Measurements from ENCODE around the gene MTHFD2L. TPM values are rescaled to one million over a fixed set of nuclear protein-coding genes. Genes with fewer than 3 reads are reported as not detected.

MTHFD2L gene
- total and polyA plus RNA-seq, 9 of the 15 experiments (the other 6 are each of a cell fraction or from before 2014, with no cell fraction given), result 10.0 to 39.0 (median 26.0) TPM

GRCh38 chr4:74109116-74109869 lies 48.6 kb upstream of the MTHFD2L start (continued):
- TF ChIP-seq ZNF175 (CRISPR knock-in tag; IDR thresholded peaks at IDR 0.05; ENCODE audit: low read depth), result peak; percentile 80
- TF ChIP-seq JUNB (CRISPR knock-in tag; conservative IDR thresholded peaks at IDR 0.05), result no peak
- TF ChIP-seq EP300 (IDR thresholded peaks at IDR 0.05; ENCODE audit: low read length), result peak; percentile 26; the same call in 1 of the 2 replicates
- TF ChIP-seq SRF (CRISPR knock-in tag; IDR thresholded peaks at IDR 0.05), result no peak
- no peak for TF ChIP-seq ZNF134 (CRISPR knock-in tag; conservative IDR thresholded peaks at IDR 0.05)
- TF ChIP-seq ZFP30 (CRISPR knock-in tag; IDR thresholded peaks at IDR 0.05; ENCODE audit: borderline replicate concordance), result no peak
- TF ChIP-seq RUNX1 (IDR thresholded peaks at IDR 0.05; ENCODE audit: low read depth), result no peak
- TF ChIP-seq MEIS2 (IDR thresholded peaks at IDR 0.05; ENCODE audit: partially characterized antibody), result peak; percentile 54
- no peak for TF ChIP-seq KDM4B (IDR thresholded peaks at IDR 0.05; ENCODE audit: borderline replicate concordance in 2 of 2, low read depth in 1 of 2)
- peak in 1 of 2 experiments; percentile 23; a peak in 1 of 4 replicates for TF ChIP-seq TEAD1 (CRISPR knock-in tag; IDR thresholded peaks at IDR 0.05)
- TF ChIP-seq IRF9 (tag; IDR thresholded peaks at IDR 0.05), result 0 out of 2 replicates have a peak, but pooled peaks have one; percentile 17
- no peak for TF ChIP-seq PCBP1 (IDR thresholded peaks at IDR 0.05; ENCODE audit: low read depth, low read length, poor library complexity, severe bottlenecking)
- no peak for TF ChIP-seq MBD2 (IDR thresholded peaks at IDR 0.05; ENCODE audit: borderline replicate concordance, low read depth)
- TF ChIP-seq ATF3 (IDR thresholded peaks at IDR 0.05), result peak; percentile 67
- TF ChIP-seq ATF3 (CRISPR knock-in tag; conservative IDR thresholded peaks at IDR 0.05), result no peak
- TF ChIP-seq BRF1 (IDR thresholded peaks at IDR 0.05; ENCODE audit: borderline replicate concordance, extremely low read depth, insufficient read length), result no peak
- TF ChIP-seq PTTG1 (tag; IDR thresholded peaks at IDR 0.05; ENCODE audit: low read depth), result no peak
- no peak for TF ChIP-seq NR2C1 (IDR thresholded peaks at IDR 0.05)
- TF ChIP-seq NR2C1 (tag; IDR thresholded peaks at IDR 0.05), result peak; percentile 8; the same call in 1 of the 2 replicates
- TF ChIP-seq HEY1 (CRISPR knock-in tag; IDR thresholded peaks at IDR 0.05; ENCODE audit: borderline replicate concordance), result no peak
- TF ChIP-seq L3MBTL2 (IDR thresholded peaks at IDR 0.05), result 0 out of 2 replicates have a peak, but pooled peaks have one; percentile 41
- 0 out of 2 replicates have a peak, but pooled peaks have one; percentile 37 for TF ChIP-seq SMAD4 (CRISPR knock-in tag; conservative IDR thresholded peaks at IDR 0.05)
- TF ChIP-seq ZNF707 (CRISPR knock-in tag; conservative IDR thresholded peaks at IDR 0.05), result no peak
- TF ChIP-seq ZNF717 (CRISPR knock-in tag; IDR thresholded peaks at IDR 0.05), result no peak
- TF ChIP-seq CAMTA2 (CRISPR knock-in tag; conservative IDR thresholded peaks at IDR 0.05), result no peak
- peak; percentile 78 for TF ChIP-seq FOSL1 (tag; conservative IDR thresholded peaks at IDR 0.05)
- no peak for TF ChIP-seq ZSCAN29 (IDR thresholded peaks at IDR 0.05)
- peak; percentile 57; the same call in 1 of the 2 replicates for TF ChIP-seq ETV1 (tag; conservative IDR thresholded peaks at IDR 0.05; ENCODE audit: low read depth)
- TF ChIP-seq TCF7L2 (IDR thresholded peaks at IDR 0.05; ENCODE audit: low read depth, low read length), result no peak
- peak in 1 of 2 experiments; percentile 64; a peak in 1 of 4 replicates for TF ChIP-seq TRIM24 (IDR thresholded peaks at IDR 0.05)

Data from K562 (cell line).